Fibroblast of mammary gland (primary cell): ENCODE data around the gene DSC3.
"Not testable (repeated sequence)": the region's sequence is repeated elsewhere in the genome, so short reads cannot be mapped to it uniquely, and the experiment has no call there.

ENCODE experiments used
- DNase-seq: peaks from one replicate; pipeline ENCODE4 v3.0.0-alpha.2; 2010; ENCODE audit warnings: low read depth
- H3K4me3 ChIP-seq: 2 replicates; pipeline ENCODE4 v1.5.1; 2011; ENCODE audit warnings: low read depth, mild to moderate bottlenecking, low read length, moderate library complexity; ENCODE audit not compliant: control insufficient read depth
- CTCF ChIP-seq: conservative IDR thresholded peaks from 2 replicates; pipeline ENCODE4 v1.5.1; 2011; ENCODE audit warnings: low read depth, low read length, inconsistent platforms; ENCODE audit not compliant: control insufficient read depth, insufficient read depth

The DSC3 gene

GRCh38 chr18:31039426-31039825 is 3.1 kb downstream of the DSC3 start:
- no peak for TF ChIP-seq CTCF
- no peak overlapping the region for H3K4me3 ChIP-seq
- DNase-seq, result no peak

GRCh38 chr18:31037686-31038085 is 4.9 kb downstream of the DSC3 start:
- H3K4me3 ChIP-seq, DNase-seq: not testable (repeated sequence)

DNA sequence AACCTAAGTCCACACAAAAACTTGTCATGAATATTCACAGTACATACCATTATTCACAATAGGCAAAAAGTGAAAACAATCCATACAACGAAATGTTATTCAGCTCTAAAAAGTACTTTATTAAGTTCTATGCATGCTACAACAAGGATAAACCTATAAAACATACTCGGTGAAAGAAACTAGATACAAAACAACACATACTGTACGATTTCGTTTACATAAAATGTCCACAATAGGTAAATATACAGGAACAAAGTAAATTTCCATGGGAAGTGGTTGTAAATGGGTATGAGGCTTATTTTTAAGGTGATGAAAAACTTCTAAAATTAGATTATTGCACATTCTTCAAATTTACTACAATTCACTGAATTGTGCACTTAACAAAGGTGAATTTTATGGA is 8.0 kb downstream of the DSC3 start:
- DNase-seq, result no peak
- H3K4me3 ChIP-seq, result no peak overlapping the region
- no peak for TF ChIP-seq CTCF

DNA sequence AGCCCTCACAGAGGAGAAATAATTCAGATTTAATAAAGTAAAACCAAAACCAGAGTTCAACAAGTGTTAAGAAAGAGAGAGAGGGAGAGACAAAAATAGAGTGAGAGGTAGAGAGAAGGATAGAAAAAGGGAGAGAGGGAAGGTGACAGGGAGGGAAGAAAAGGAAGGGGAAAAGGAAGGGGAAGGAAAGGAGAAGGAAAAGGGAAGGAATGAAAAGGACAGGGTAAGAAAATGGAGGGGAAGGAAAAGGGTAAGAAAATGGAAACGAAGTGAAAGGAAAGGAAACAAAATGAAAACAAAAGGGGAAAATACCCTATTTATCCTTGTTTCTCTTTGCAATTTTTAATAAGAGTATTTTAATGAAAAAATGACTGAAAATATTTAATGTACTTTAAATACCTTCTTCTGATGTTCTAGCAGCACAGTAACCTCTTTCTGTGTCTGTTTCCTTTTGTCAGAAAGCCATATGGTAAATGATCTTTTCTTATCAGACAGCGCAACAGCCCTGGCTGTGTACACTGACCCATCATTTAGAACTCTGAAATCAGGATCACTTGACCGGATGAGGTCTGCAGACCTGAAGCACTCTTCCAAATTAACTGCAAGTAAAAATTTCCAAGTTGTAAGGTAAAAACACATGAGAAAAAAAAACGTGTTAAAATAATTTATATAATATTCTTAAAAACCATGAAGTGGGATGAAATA is 11.8 kb downstream of the DSC3 start:
- no peak for DNase-seq
- no peak for TF ChIP-seq CTCF
- H3K4me3 ChIP-seq, result no peak overlapping the region

DNA sequence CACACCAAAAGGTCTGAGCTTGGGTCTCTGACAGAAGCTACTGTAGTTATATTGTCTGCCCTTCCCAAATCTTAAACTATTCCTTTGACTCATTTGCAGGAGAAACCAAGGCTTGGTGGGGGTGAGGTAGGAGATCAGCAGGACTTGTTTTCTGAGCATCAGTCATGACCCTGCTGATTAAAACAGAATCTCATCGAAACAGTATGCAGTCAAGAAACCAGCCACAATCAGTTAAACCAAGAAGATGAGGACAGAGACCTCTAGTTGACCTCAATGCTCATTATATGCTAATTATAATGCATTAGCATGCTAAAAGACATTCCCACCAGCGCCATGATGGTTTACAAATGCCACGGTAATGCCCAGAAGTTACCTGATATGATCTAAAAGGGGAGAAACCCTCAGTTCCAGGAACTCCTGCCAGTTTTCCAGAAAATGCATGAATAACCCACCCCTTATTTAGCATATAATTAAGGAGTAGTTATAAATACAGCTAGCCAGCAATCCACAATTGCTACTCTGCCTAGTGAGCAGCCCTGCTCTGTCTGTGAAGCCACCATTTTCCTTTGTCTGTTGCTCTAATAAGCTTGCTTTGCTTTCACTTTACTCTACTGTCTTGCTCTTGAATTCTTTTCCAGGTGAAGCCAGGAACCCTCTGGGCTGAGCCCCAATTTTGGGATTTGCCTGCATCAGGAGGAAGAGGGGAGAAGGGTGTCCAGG is 26.7 kb downstream of the DSC3 start:
- TF ChIP-seq CTCF, result no peak
- no peak for DNase-seq
- H3K4me3 ChIP-seq, result no peak overlapping the region

DNA sequence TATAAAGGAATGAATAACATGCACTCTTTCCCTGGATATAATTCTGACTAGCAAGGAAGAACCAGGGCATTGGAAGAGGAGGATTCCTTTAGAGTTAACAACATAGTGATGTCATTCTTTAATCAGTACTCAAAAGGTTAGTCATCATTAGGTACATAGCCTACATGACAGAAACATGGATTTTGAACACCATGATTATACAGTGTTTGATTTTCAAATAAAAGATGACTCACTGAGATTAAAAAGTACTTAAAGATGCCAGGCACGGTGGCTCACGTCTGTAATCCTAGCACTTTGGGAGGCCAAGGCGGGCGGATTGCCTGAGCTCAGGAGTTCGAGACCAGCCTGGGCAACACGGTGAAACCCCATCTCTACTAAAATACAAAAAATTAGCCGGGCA is 31.1 kb downstream of the DSC3 start:
- DNase-seq, result peak; percentile 64
- H3K4me3 ChIP-seq, result not testable (repeated sequence)

DNA sequence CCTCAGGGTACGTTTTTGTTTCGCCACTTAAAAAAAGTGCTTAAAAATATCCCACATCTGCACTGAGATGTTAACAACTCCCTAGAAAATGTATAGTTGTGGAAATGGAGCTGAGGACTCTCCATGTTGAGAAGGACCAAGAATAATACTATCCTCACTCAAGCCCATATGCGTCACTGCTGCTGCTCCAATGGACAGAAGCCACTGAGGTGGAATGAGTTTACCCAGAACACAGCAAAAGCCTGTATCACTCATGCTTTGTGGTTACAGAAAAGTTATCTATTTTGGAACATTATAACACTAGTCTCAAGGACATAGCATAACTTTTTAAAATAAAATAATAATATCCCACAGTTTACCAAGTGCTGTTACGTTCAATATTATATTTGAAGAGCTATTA is 31.9 kb downstream of the DSC3 start:
- no peak for DNase-seq
- no peak for TF ChIP-seq CTCF
- no peak overlapping the region for H3K4me3 ChIP-seq
